GM10266 (cell line): ENCODE data around the gene FAM193A.
"Not testable (repeated sequence)": the region's sequence is repeated elsewhere in the genome, so short reads cannot be mapped to it uniquely, and the experiment has no call there.

Source experiments
- DNase-seq: peaks from one replicate; pipeline ENCODE4 v3.0.0; 2012; ENCODE audit errors: extremely low spot score
- CTCF ChIP-seq: IDR thresholded peaks from 2 replicates; pipeline ENCODE4 v1.5.1; 2012; ENCODE audit warnings: mild to moderate bottlenecking, low read depth; ENCODE audit not compliant: control insufficient read depth, insufficient read depth; ENCODE audit errors: missing control alignments

The FAM193A gene

GRCh38 chr4:2621419-2621818 lies 85.0 kb downstream of the FAM193A start:
- no peak for TF ChIP-seq CTCF
- no peak for DNase-seq

- no peak for TF ChIP-seq CTCF
- DNase-seq: no peak
Observed at GRCh38 chr4:2623442-2623841, 87.0 kb downstream of the FAM193A start.

DNA sequence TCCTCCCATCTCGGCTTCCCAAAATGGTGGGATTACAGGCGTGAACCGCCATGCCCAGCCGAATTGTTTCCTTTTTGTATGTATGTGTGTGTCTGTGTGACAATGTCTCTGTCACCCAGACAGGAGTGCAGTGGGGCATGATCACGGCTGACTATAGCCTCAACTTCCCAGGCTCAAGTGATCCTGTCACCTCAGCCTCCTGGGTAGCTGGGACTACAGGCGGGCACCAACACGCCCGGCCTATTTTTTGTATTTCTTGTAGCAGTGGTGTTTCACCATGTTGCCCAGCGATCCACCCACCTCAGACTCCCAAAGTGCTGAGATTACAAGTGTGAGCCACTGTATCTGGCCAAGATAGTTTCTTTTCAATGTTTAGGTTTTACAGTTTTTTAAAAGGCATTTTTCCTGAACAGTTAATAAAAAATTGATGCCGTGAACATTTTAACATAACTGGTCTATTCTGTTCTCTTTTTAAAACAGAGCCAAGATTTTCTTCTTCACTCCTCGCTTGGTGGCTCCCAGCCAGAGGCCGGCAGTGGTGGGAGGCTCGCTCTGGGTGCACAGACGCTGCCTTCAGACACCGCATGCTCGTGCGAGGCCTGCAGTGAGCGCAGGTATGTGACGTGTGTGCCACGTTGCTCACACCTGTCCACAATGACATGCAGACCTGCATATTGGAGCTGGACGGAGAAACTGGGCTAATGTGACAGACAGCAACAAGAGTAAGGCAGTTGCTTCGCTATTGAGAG lies 88.5 kb downstream of the FAM193A start:
- no peak for DNase-seq
- TF ChIP-seq CTCF: no peak

DNA sequence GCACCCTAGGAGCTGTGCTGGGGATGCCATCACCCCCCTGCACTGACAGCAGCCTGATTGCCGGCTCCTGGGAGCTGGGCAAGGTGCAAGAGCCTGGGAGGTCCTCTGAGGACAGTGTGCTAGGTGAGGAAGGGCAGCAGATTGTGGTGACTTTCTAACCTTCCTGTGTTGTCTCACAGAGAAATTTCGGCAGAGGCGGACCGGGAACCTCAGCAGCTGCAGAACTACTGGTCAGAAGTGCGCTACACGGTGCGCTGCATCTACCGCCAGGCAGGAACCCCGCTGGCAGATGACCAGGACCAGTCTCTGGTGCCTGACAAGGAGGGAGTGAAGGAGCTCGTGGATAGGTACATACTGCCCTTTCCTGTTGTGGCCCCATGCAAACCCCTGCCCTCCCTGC lies 89.8 kb downstream of the FAM193A start:
- no peak for TF ChIP-seq CTCF
- no peak for DNase-seq

- no peak for TF ChIP-seq CTCF
- DNase-seq: no peak
Observed at GRCh38 chr4:2630556-2631273, 94.3 kb downstream of the FAM193A start.

DNA sequence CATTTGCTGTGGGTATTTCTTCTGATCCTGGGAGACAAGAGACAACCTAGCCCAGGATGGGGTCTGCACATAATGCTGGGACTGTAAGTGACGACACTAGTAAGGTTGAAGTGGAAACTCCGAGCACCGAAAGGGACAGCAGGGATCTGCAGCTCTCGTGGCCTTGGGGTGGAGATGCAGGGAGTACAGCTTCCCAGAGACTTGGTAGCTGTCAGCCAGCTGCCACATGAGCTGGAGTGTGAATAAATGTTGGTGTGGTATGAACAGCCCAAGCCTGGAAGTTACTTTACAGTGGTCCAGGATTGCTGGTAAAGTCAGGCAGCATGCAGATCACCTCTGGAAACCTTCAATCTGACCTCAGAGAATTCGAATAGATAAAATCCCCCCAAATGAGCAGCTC lies 97.6 kb downstream of the FAM193A start:
- no peak for TF ChIP-seq CTCF
- DNase-seq: no peak

GRCh38 chr4:2636331-2636730 lies 99.9 kb downstream of the FAM193A start:
- no peak for TF ChIP-seq CTCF
- no peak for DNase-seq

DNA sequence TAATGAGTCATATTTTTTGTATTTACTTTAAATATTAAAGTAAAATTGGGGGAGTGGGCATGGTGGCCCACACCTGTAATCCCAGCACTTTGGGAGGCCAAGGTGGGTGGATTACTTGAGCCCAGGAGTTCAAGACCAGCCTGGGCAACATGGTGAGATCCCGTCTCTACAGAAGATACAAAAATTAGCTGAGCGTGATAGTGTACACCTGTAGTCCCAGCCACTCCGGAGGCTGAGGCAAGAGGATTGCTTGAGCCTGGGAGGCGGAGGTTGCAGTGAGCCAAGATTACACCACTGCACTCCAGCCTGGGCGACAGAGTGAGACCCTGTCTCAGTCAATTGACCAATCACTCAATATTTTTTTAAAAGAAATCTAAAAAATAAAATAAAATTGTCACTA lies 100.5 kb downstream of the FAM193A start:
- DNase-seq: not testable (repeated sequence)
